Keratinocyte (primary cell): Measurements from ENCODE around the gene HLA-DOB. TPM values are rescaled to one million over a fixed set of nuclear protein-coding genes. Genes with fewer than 3 reads are reported as not detected.

Experiments used
- DNase-seq: peaks from one replicate; pipeline ENCODE4 v3.0.0-alpha.2; 2011; ENCODE audit warnings: low read depth, missing footprints, low spot score
- FAIRE-seq: peaks from 2 replicates; lab custom pipeline; 2011; peaks lifted over from hg19 to GRCh38; lab: Jason Lieb, UNC
- H2AFZ ChIP-seq: 2 replicates; pipeline ENCODE4 v1.6.0; 2012; ENCODE audit warnings: low read length, control low read depth, inconsistent platforms; ENCODE audit not compliant: control insufficient read depth
- H3K27ac ChIP-seq: 2 replicates; pipeline ENCODE4 v1.5.1; 2011; ENCODE audit warnings: low read length; ENCODE audit not compliant: control insufficient read depth, insufficient read depth
- H3K27me3 ChIP-seq: 3 replicates; pipeline ENCODE4 v1.6.0; 2011; ENCODE audit warnings: low read length; ENCODE audit not compliant: control insufficient read depth, insufficient read depth; ENCODE audit errors: extremely low read depth
- H3K36me3 ChIP-seq, 2 experiments: 2 replicates in 1 of 2; 3 replicates in 1 of 2; pipeline ENCODE4 v1.5.1; 2011; ENCODE audit warnings: low read length in 2 of 2, mild to moderate bottlenecking in 1 of 2; ENCODE audit not compliant: control insufficient read depth in 2 of 2, insufficient read depth in 2 of 2; ENCODE audit errors: extremely low read depth in 1 of 2
- H3K4me1 ChIP-seq: 3 replicates; pipeline ENCODE4 v1.5.1; 2011; ENCODE audit warnings: low read length; ENCODE audit not compliant: control insufficient read depth, insufficient read depth; ENCODE audit errors: extremely low read depth
- H3K4me2 ChIP-seq: 3 replicates; pipeline ENCODE4 v1.6.0; 2011; ENCODE audit warnings: low read depth, low read length; ENCODE audit not compliant: control insufficient read depth, insufficient read depth; ENCODE audit errors: extremely low read depth
- H3K4me3 ChIP-seq, 3 experiments: fragments of 200-600 bp in 1 of 3; sonication (generic) in 1 of 3; 2 replicates in 2 of 3; 3 replicates in 1 of 3; pipeline ENCODE4 v1.5.1; 2011 to 2016; ENCODE audit warnings: low read length in 3 of 3, mild to moderate bottlenecking in 3 of 3, control low read depth in 2 of 3, inconsistent platforms in 1 of 3, low read depth in 1 of 3, mixed read lengths in 1 of 3, mixed run types in 1 of 3, moderate library complexity in 1 of 3; ENCODE audit not compliant: control insufficient read depth in 2 of 3, insufficient read depth in 2 of 3; ENCODE audit errors: extremely low read depth in 1 of 3
- H3K79me2 ChIP-seq: 2 replicates; pipeline ENCODE4 v1.6.0; 2012; ENCODE audit warnings: low read length; ENCODE audit not compliant: control insufficient read depth, insufficient read depth
- H3K9ac ChIP-seq: 3 replicates; pipeline ENCODE4 v1.6.0; 2011; ENCODE audit warnings: low read length; ENCODE audit not compliant: control insufficient read depth, insufficient read depth; ENCODE audit errors: extremely low read depth
- H3K9me1 ChIP-seq: 3 replicates; pipeline ENCODE4 v1.6.0; 2011; ENCODE audit warnings: low read length; ENCODE audit not compliant: control insufficient read depth, insufficient read depth; ENCODE audit errors: extremely low read depth
- H3K9me3 ChIP-seq: 2 replicates; pipeline ENCODE4 v1.5.1; 2012; ENCODE audit warnings: low read depth, low read length; ENCODE audit not compliant: control insufficient read depth
- H4K20me1 ChIP-seq: 3 replicates; pipeline ENCODE4 v1.6.0; 2011; ENCODE audit warnings: low read length; ENCODE audit not compliant: control insufficient read depth, insufficient read depth; ENCODE audit errors: extremely low read depth
- CTCF ChIP-seq, 3 experiments: IDR thresholded peaks in 1 of 3; conservative IDR thresholded peaks in 1 of 3; optimal IDR thresholded peaks in 1 of 3; 2 replicates in 2 of 3; 3 replicates in 1 of 3; pipeline versions ENCODE3 to v1.5.1; 2011; ENCODE audit warnings: low read length in 3 of 3, mild to moderate bottlenecking in 3 of 3, moderate library complexity in 2 of 3, control low read depth in 1 of 3, inconsistent platforms in 1 of 3; ENCODE audit not compliant: insufficient read depth in 2 of 3; ENCODE audit errors: extremely low read depth in 1 of 3
- EZH2 ChIP-seq: IDR thresholded peaks from one replicate; pipeline ENCODE4 v1.6.1; 2012; ENCODE audit warnings: inconsistent platforms, mild to moderate bottlenecking, low read length, moderate library complexity
- dilution Hi-C: fragments of 300-500 bp; cut with MboI; formaldehyde crosslinking; loops from one replicate; pipeline ENCODE4 v1.7.0; 2020; ENCODE audit warnings: low sequenced_read_pairs; ENCODE audit not compliant: extremely low pct_ligation_motif_present
- polyA minus RNA-seq, 3 experiments: library from RNA; depleted of rRNA, polyadenylated mRNA; stranded (reverse); fragments of >200 nt; gene quantifications; 1 replicate in 1 of 3; 2 replicates in 1 of 3; 3 replicates in 1 of 3; pipeline ENCODE4 v1.2.3, GENCODE V29; 2011
- polyA plus RNA-seq, 5 experiments: library from polyadenylated mRNA; depleted of rRNA in 3 of 5; stranded (reverse) in 3 of 5; stranded (forward) in 1 of 5; unstranded in 1 of 5; fragments of >200 nt; gene quantifications; 1 replicate in 1 of 5; 2 replicates in 3 of 5; 3 replicates in 1 of 5; pipeline versions ENCODE4 v1.2.1 to v1.2.3, GENCODE V29; 2011 to 2012; ENCODE audit warnings: missing spikeins in 2 of 5, low read depth in 1 of 5, low replicate concordance in 1 of 5

HLA-DOB gene
- polyA plus RNA-seq (9.2 to 12.7 TPM (median 12.5 TPM) in 3 replicates), polyA minus RNA-seq (4.6 to 5.1 TPM (median 4.9 TPM) in 3 replicates)
- polyA plus RNA-seq (2011; ENCODE audit: low read depth), result 0.34 TPM
- polyA plus RNA-seq (2011; cell fraction: cytosol; rRNA removed), result 4.4 and 6.7 TPM in 2 replicates
- 24.8 and 29.0 TPM in 2 replicates for polyA plus RNA-seq (2011; cell fraction: nucleus; rRNA removed)
- 3.8 and 7.3 TPM in 2 replicates for polyA plus RNA-seq (2012; ENCODE audit: low replicate concordance)
- not detected for polyA minus RNA-seq (2011; cell fraction: cytosol; rRNA and poly(A)+ RNA removed)
- polyA minus RNA-seq (2011; cell fraction: nucleus; rRNA and poly(A)+ RNA removed), result 5.6 and 5.8 TPM in 2 replicates

GRCh38 chr6:32816746-32817204 is at the start of gene HLA-DOB:
TSS of gene HLA-DOB (minus strand) at chr6:32817002. CDS start at chr6:32816951, 51 bp downstream.
- H3K4me2 ChIP-seq, result peak within 1 kb of the TSS; percentile 80
- no peaks in the 10 kb centered on the region for H3K9me3 ChIP-seq
- no peaks in the 10 kb centered on the region for H3K79me2 ChIP-seq
- dilution Hi-C loops, result no loop called here
- no peaks in the 10 kb centered on the region for H3K9me1 ChIP-seq
- FAIRE-seq (peak; percentile 95), DNase-seq (no peak)
- peak within 1 kb of the TSS; percentile 60 for H3K9ac ChIP-seq
- H4K20me1 ChIP-seq, result no peaks in the 10 kb centered on the region
- no peaks in the 10 kb centered on the region for H3K36me3 ChIP-seq
- TF ChIP-seq EZH2 (no peak), CTCF (optimal IDR thresholded peaks at IDR 0.05 in 1 of 3, IDR thresholded peaks at IDR 0.05 in 1 of 3, conservative IDR thresholded peaks at IDR 0.05 in 1 of 3; ENCODE audit: extremely low read depth in 1 of 3, insufficient read depth in 2 of 3, low read length in 3 of 3) (no peak)
- peak within 1 kb of the TSS; percentile 86 for H3K27ac ChIP-seq
- peak within 1 kb of the TSS; percentile 88 for H2AFZ ChIP-seq
- peaks cover 42% of the 10 kb centered on the region for H3K4me1 ChIP-seq
- H3K27me3 ChIP-seq, result no peaks in the 10 kb centered on the region
- peak within 1 kb of the TSS in 2 of 3 experiments; percentile 14 to 29 for H3K4me3 ChIP-seq

- H3K4me3 ChIP-seq, result no peak overlapping the region
- H3K27ac ChIP-seq, result no peak overlapping the region
- dilution Hi-C loops, result no loop called here
- no peak for TF ChIP-seq CTCF (optimal IDR thresholded peaks at IDR 0.05 in 1 of 3, IDR thresholded peaks at IDR 0.05 in 1 of 3, conservative IDR thresholded peaks at IDR 0.05 in 1 of 3; ENCODE audit: extremely low read depth in 1 of 3, insufficient read depth in 2 of 3, low read length in 3 of 3)
- FAIRE-seq (no peak), DNase-seq (no peak)
- no peak overlapping the region for H2AFZ ChIP-seq
- H3K27me3 ChIP-seq, result peaks cover 5% of the 10 kb centered on the region
- H3K4me1 ChIP-seq, result peaks cover 9% of the 10 kb centered on the region
- no peaks in the 10 kb centered on the region for H4K20me1 ChIP-seq
- no peaks in the 10 kb centered on the region for H3K9me3 ChIP-seq
- H3K4me2 ChIP-seq, result no peak overlapping the region
- H3K9ac ChIP-seq, result no peak overlapping the region
- H3K36me3 ChIP-seq, result no peaks in the 10 kb centered on the region
- H3K79me2 ChIP-seq, result no peaks in the 10 kb centered on the region
- H3K9me1 ChIP-seq, result no peaks in the 10 kb centered on the region
Observed at GRCh38 chr6:32865724-32866443, 49.1 kb upstream of the HLA-DOB start.
